ENCODE results near the gene KCTD1. TPM values are rescaled to one million over a fixed set of nuclear protein-coding genes. Genes with fewer than 3 reads are reported as not detected.

KCTD1 gene
- total and polyA plus RNA-seq, 10 of the 15 experiments (the other 5 are each of a cell fraction or from before 2014, with no cell fraction given) = 1.5 to 13.4 (median 5.5) TPM

DNA sequence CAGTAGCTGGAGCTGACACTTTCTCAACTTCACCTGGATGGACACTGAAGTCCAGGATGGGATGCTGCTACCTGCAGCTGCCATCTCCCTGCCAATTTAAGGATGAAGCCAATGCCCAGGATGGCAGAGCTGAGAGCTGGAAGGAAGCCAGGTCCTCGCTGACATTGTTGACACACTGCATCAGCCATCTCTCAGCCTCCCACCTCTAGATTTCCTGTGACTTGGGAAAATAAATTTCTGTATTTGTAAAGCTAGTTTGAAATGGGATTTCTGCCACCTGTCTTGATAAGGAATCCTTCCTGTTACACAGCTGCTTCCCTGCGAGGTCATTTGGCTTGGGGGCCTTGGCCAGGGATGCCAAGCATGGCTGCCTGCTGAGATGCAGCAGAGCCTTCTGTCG, 43.5 kb downstream of the KCTD1 start:
- DNase-seq (ENCODE audit: low read depth, low spot score) = no peak
- ATAC-seq = no peak
- in situ Hi-C loops (cut with MboI) = no loop called here
- no TSS peak for BruUV-seq (replicated peaks)
- Histone ChIP-seq H3K4me1 (ENCODE audit: control insufficient read depth, insufficient read depth, low read length) (no peaks in the 10 kb centered on the region), H3K27ac (ENCODE audit: control insufficient read depth, insufficient read depth) (no peak overlapping the region), H3K9ac (ENCODE audit: control insufficient read depth, insufficient read depth, low read length) (no peak overlapping the region), H3K4me3 (no peak overlapping the region), H3K79me2 (ENCODE audit: control insufficient read depth, insufficient read depth, low read length) (no peaks in the 10 kb centered on the region), H2AFZ (ENCODE audit: control insufficient read depth, low read depth, low read length) (no peak overlapping the region), H3K27me3 (replicated peaks in 1 of 2; ENCODE audit: control insufficient read depth in 2 of 2, insufficient read depth in 2 of 2, low read length in 1 of 2) (no peaks in the 10 kb centered on the region), H4K20me1 (ENCODE audit: control insufficient read depth, insufficient read depth) (no peaks in the 10 kb centered on the region), H3K36me3 (ENCODE audit: control insufficient read depth in 2 of 2, insufficient read depth in 2 of 2, low read length in 1 of 2) (no peaks in the 10 kb centered on the region), H3K4me2 (ENCODE audit: control insufficient read depth, insufficient read depth) (no peak overlapping the region), H3K9me3 (replicated peaks; ENCODE audit: control insufficient read depth, insufficient read depth, low read length) (no peaks in the 10 kb centered on the region)
- WGBS (ENCODE audit: insufficient coverage, insufficient replicate concordance, low lambda C conversion rate, missing lambda C conversion rate) = 54% methylated on average over 3 of the region's 3 CpGs
- no peak for FAIRE-seq
- ChIA-PET CTCF (interaction anchor here (0.8 to 1.4 kb wide), 2 partner anchors 30 to 121 kb away, joined by 3 read pairs; no protein-coding TSS in a partner anchor), RAD21 (ENCODE audit: unreplicated experiment) (interaction anchor here (0.8 kb wide), 1 partner anchor 18 kb away, joined by 3 read pairs; no protein-coding TSS in a partner anchor), POLR2A (interaction anchor here (0.5 kb wide), 1 partner anchor 19 kb away, joined by 5 read pairs; no protein-coding TSS in a partner anchor), SMC1A (ENCODE audit: uncharacterized antibody, unreplicated experiment) (no interaction called here)
- TF ChIP-seq RB1 (IDR thresholded peaks at IDR 0.05; ENCODE audit: borderline replicate concordance) = no peak
- TF ChIP-seq TCF7 (IDR thresholded peaks at IDR 0.05; ENCODE audit: borderline replicate concordance) = no peak
- TF ChIP-seq TCF12 (IDR thresholded peaks at IDR 0.05; ENCODE audit: low read depth, low read length) = no peak
- TF ChIP-seq, protein P1, sequence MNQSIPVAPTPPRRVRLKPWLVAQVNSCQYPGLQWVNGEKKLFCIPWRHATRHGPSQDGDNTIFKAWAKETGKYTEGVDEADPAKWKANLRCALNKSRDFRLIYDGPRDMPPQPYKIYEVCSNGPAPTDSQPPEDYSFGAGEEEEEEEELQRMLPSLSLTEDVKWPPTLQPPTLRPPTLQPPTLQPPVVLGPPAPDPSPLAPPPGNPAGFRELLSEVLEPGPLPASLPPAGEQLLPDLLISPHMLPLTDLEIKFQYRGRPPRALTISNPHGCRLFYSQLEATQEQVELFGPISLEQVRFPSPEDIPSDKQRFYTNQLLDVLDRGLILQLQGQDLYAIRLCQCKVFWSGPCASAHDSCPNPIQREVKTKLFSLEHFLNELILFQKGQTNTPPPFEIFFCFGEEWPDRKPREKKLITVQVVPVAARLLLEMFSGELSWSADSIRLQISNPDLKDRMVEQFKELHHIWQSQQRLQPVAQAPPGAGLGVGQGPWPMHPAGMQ (IDR thresholded peaks at IDR 0.05; ENCODE audit: borderline replicate concordance) = no peak
- TF ChIP-seq RFX5 (IDR thresholded peaks at IDR 0.05; ENCODE audit: low read depth, low read length) = no peak
- TF ChIP-seq, protein P2, sequence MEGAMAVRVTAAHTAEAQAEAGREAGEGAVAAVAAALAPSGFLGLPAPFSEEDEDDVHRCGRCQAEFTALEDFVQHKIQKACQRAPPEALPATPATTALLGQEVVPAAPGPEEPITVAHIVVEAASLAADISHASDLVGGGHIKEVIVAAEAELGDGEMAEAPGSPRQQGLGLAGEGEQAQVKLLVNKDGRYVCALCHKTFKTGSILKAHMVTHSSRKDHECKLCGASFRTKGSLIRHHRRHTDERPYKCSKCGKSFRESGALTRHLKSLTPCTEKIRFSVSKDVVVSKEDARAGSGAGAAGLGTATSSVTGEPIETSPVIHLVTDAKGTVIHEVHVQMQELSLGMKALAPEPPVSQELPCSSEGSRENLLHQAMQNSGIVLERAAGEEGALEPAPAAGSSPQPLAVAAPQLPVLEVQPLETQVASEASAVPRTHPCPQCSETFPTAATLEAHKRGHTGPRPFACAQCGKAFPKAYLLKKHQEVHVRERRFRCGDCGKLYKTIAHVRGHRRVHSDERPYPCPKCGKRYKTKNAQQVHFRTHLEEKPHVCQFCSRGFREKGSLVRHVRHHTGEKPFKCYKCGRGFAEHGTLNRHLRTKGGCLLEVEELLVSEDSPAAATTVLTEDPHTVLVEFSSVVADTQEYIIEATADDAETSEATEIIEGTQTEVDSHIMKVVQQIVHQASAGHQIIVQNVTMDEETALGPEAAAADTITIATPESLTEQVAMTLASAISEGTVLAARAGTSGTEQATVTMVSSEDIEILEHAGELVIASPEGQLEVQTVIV (IDR thresholded peaks at IDR 0.05; ENCODE audit: borderline replicate concordance, partially characterized antibody) = no peak
- TF ChIP-seq CHD4 (IDR thresholded peaks at IDR 0.05) = no peak
- no peak for TF ChIP-seq STAT3 (IDR thresholded peaks at IDR 0.05; ENCODE audit: low read depth, low read length)
- TF ChIP-seq, protein P3, sequence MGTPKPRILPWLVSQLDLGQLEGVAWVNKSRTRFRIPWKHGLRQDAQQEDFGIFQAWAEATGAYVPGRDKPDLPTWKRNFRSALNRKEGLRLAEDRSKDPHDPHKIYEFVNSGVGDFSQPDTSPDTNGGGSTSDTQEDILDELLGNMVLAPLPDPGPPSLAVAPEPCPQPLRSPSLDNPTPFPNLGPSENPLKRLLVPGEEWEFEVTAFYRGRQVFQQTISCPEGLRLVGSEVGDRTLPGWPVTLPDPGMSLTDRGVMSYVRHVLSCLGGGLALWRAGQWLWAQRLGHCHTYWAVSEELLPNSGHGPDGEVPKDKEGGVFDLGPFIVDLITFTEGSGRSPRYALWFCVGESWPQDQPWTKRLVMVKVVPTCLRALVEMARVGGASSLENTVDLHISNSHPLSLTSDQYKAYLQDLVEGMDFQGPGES (IDR thresholded peaks at IDR 0.05) = no peak
- no peak for TF ChIP-seq MXI1 (IDR thresholded peaks at IDR 0.05; ENCODE audit: low read depth, low read length)
- no peak for TF ChIP-seq SMAD1 (IDR thresholded peaks at IDR 0.05; ENCODE audit: low read depth, partially characterized antibody)
- TF ChIP-seq YBX1 (IDR thresholded peaks at IDR 0.05) = no peak
- TF ChIP-seq RCOR1 (conservative IDR thresholded peaks at IDR 0.05; ENCODE audit: low read depth, low read length) = no peak
- TF ChIP-seq, protein P4, sequence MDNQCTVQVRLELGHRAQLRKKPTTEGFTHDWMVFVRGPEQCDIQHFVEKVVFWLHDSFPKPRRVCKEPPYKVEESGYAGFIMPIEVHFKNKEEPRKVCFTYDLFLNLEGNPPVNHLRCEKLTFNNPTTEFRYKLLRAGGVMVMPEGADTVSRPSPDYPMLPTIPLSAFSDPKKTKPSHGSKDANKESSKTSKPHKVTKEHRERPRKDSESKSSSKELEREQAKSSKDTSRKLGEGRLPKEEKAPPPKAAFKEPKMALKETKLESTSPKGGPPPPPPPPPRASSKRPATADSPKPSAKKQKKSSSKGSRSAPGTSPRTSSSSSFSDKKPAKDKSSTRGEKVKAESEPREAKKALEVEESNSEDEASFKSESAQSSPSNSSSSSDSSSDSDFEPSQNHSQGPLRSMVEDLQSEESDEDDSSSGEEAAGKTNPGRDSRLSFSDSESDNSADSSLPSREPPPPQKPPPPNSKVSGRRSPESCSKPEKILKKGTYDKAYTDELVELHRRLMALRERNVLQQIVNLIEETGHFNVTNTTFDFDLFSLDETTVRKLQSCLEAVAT (IDR thresholded peaks at IDR 0.05) = no peak
- no peak for TF ChIP-seq PAX5 (IDR thresholded peaks at IDR 0.05; ENCODE audit: borderline replicate concordance, low read depth, low read length)
- no peak for TF ChIP-seq NR2C2 (IDR thresholded peaks at IDR 0.05; ENCODE audit: borderline replicate concordance, control insufficient read depth, insufficient read length, low read depth)
- TF ChIP-seq, protein P5, sequence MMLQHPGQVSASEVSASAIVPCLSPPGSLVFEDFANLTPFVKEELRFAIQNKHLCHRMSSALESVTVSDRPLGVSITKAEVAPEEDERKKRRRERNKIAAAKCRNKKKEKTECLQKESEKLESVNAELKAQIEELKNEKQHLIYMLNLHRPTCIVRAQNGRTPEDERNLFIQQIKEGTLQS (IDR thresholded peaks at IDR 0.05; ENCODE audit: borderline replicate concordance, extremely low read depth, low read depth, low read length) = no peak
- intact Hi-C loops (cut with micrococcal nuclease; ENCODE audit: unreplicated experiment) = no loop called here
